Vagina (tissue), 2 donors: ENCODE results near the gene CNTRL.

ENCODE experiments used
- POLR2A ChIP-seq, 2 donors: fragments of 450-650 bp; IDR thresholded peaks; one replicate each; pipeline ENCODE4 v1.6.1; 2017; ENCODE audit warnings: antibody characterized with exemption in 2 of 2, mild to moderate bottlenecking in 2 of 2, moderate library complexity in 2 of 2
- POLR2AphosphoS5 ChIP-seq, 2 donors: sonication (generic); formaldehyde crosslinking; IDR thresholded peaks; one replicate each; pipeline ENCODE4 v1.9.0; 2017; ENCODE audit warnings: antibody characterized with exemption in 2 of 2, mild to moderate bottlenecking in 2 of 2, low read depth in 1 of 2; ENCODE audit not compliant: insufficient read depth in 1 of 2
- TF ChIP-seq, protein P1 (sequence below), 3 experiments: fragments of 450-650 bp in 2 of 3; fragments of 200-600 bp in 1 of 3; sonication (generic) in 1 of 3; IDR thresholded peaks; one replicate each; pipeline ENCODE4 v1.5.1; 2017 to 2019; ENCODE audit warnings: antibody characterized with exemption in 3 of 3, mild to moderate bottlenecking in 2 of 3, moderate library complexity in 2 of 3

DNA sequence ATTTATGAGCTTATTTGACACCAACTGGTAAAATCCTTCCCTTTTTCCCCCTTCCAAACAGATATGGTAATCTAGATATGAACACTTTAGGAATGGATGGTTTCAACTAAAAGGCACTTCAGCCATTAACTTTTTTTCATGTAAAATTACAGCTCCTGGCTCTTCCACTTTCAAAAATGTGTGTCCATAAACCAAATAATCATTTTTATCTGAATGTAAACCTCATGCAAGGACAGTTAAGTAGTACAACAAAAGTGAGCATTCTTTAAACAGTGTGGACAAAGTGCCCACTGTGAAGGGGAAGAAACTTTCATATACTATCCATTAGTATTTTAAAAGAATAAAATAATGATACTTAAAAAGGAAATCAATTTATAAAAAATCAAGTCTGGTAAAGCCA lies 109.7 kb downstream of the CNTRL start:
- TF ChIP-seq, protein P1, sequence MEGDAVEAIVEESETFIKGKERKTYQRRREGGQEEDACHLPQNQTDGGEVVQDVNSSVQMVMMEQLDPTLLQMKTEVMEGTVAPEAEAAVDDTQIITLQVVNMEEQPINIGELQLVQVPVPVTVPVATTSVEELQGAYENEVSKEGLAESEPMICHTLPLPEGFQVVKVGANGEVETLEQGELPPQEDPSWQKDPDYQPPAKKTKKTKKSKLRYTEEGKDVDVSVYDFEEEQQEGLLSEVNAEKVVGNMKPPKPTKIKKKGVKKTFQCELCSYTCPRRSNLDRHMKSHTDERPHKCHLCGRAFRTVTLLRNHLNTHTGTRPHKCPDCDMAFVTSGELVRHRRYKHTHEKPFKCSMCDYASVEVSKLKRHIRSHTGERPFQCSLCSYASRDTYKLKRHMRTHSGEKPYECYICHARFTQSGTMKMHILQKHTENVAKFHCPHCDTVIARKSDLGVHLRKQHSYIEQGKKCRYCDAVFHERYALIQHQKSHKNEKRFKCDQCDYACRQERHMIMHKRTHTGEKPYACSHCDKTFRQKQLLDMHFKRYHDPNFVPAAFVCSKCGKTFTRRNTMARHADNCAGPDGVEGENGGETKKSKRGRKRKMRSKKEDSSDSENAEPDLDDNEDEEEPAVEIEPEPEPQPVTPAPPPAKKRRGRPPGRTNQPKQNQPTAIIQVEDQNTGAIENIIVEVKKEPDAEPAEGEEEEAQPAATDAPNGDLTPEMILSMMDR (IDR thresholded peaks at IDR 0.05): no peak
- TF ChIP-seq POLR2A (IDR thresholded peaks at IDR 0.05): no peak
- TF ChIP-seq POLR2AphosphoS5 (IDR thresholded peaks at IDR 0.05; ENCODE audit: insufficient read depth in 1 of 2, low read depth in 1 of 2): no peak
